Colonic mucosa (tissue), 4 donors: ENCODE results near the gene MINAR2. TPM values are rescaled to one million over a fixed set of nuclear protein-coding genes. Genes with fewer than 3 reads are reported as not detected.

ENCODE experiments used
- DNase-seq: peaks from one replicate; pipeline ENCODE4 v3.0.0-alpha.2; 2020
- H3K27ac ChIP-seq: fragments of 200-600 bp; one replicate; pipeline ENCODE4 v1.8.0; 2021
- H3K27me3 ChIP-seq: fragments of 200-600 bp; one replicate; pipeline ENCODE4 v1.8.0; 2021
- H3K36me3 ChIP-seq: fragments of 200-600 bp; one replicate; pipeline ENCODE4 v1.8.0; 2021
- H3K4me1 ChIP-seq: fragments of 200-600 bp; one replicate; pipeline ENCODE4 v1.8.0; 2021; ENCODE audit warnings: mild to moderate bottlenecking
- H3K4me3 ChIP-seq: fragments of 200-600 bp; one replicate; pipeline ENCODE4 v1.8.0; 2021
- H3K9ac ChIP-seq, 2 donors: one replicate each; pipeline ENCODE4 v1.7.0; 2013; ENCODE audit warnings: control low read depth in 2 of 2, low read depth in 2 of 2, low read length in 2 of 2
- H3K9me3 ChIP-seq: fragments of 200-600 bp; one replicate; pipeline ENCODE4 v1.8.0; 2021
- intact Hi-C: fragments of 100-400 bp; cut with DNase I; formaldehyde crosslinking; loops from one replicate; pipeline ENCODE4 v1.14.1; 2022
- total RNA-seq, 2 donors: library from RNA; stranded (reverse); fragmentation: NEBNext Ultra II Directional in 1 of 2; extraction: Animal tissue kit (Norgen Biotek cat#: 25700) in 1 of 2; gene quantifications; one replicate each; pipeline ENCODE4 v1.2.1, GENCODE V29; 2021
- TF ChIP-seq, protein P1 (sequence below): fragments of 200-600 bp; IDR thresholded peaks from one replicate; pipeline ENCODE4 v1.8.0; 2022; ENCODE audit warnings: antibody characterized with exemption, mild to moderate bottlenecking
- donor health status: healthy.
- donor health status: DM: no; HTN: no; CAD: no.
- donor health status: DM: no; HTN: no; CAD: no.

MINAR2 gene
- total RNA-seq, 2 donors from 2014 or later = not detected

DNA sequence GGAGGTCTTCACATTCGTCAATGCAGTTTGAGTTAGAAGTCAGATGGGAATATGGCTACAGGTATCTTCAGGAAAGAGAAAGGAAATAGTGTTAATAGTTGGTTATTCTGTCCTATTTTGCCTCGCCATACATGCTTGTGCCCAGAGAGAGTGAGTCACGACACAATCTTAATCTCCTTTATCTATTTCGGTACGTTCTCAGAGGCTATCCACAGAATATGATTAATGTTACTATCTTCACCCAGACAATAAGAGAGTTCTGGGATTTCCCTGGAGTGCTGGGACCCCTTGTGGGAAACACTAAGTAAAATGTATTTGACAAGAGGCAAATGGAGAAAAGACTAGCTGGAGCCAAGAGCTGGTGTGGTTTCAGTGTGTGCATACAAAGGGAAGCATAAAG is 25.5 kb downstream of the MINAR2 start:
- H3K36me3 ChIP-seq = no peaks in the 10 kb centered on the region
- DNase-seq = no peak
- H3K27me3 ChIP-seq = no peaks in the 10 kb centered on the region
- TF ChIP-seq, protein P1, sequence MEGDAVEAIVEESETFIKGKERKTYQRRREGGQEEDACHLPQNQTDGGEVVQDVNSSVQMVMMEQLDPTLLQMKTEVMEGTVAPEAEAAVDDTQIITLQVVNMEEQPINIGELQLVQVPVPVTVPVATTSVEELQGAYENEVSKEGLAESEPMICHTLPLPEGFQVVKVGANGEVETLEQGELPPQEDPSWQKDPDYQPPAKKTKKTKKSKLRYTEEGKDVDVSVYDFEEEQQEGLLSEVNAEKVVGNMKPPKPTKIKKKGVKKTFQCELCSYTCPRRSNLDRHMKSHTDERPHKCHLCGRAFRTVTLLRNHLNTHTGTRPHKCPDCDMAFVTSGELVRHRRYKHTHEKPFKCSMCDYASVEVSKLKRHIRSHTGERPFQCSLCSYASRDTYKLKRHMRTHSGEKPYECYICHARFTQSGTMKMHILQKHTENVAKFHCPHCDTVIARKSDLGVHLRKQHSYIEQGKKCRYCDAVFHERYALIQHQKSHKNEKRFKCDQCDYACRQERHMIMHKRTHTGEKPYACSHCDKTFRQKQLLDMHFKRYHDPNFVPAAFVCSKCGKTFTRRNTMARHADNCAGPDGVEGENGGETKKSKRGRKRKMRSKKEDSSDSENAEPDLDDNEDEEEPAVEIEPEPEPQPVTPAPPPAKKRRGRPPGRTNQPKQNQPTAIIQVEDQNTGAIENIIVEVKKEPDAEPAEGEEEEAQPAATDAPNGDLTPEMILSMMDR = no peak
- H3K27ac ChIP-seq = no peak overlapping the region
- no peak overlapping the region for H3K4me3 ChIP-seq
- H3K9ac ChIP-seq = no peak overlapping the region
- H3K9me3 ChIP-seq = no peaks in the 10 kb centered on the region
- no peaks in the 10 kb centered on the region for H3K4me1 ChIP-seq
- intact Hi-C loops = loop anchor here (2.0 to 5.0 kb wide), 2 partner anchors 79 to 866 kb away; no protein-coding TSS in a partner anchor

DNA sequence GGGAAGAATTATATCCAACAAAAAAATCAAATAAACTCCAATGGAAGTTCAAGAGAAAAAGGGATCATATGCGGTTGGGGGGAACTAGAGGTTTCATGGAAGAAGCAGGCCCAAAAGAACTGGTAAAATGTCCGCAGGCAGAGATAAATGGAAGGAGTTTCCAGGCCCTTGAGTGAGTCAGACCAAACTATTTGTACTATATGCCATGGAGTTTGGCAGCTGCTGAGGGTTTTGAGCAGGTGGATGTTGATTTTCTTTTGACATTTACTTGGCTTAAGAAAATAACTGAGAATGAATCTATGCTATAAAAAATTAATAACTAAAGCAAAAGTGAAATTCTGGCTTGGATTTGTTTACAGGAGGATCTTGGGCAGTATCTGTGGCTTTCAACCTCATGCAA is 33.7 kb downstream of the MINAR2 start:
- no peak overlapping the region for H3K4me3 ChIP-seq
- TF ChIP-seq, protein P1 = no peak
- H3K9ac ChIP-seq = no peak overlapping the region
- H3K27me3 ChIP-seq = no peaks in the 10 kb centered on the region
- H3K9me3 ChIP-seq = no peaks in the 10 kb centered on the region
- no peaks in the 10 kb centered on the region for H3K36me3 ChIP-seq
- no peaks in the 10 kb centered on the region for H3K4me1 ChIP-seq
- intact Hi-C loops = no loop called here
- no peak overlapping the region for H3K27ac ChIP-seq
- DNase-seq = no peak

DNA sequence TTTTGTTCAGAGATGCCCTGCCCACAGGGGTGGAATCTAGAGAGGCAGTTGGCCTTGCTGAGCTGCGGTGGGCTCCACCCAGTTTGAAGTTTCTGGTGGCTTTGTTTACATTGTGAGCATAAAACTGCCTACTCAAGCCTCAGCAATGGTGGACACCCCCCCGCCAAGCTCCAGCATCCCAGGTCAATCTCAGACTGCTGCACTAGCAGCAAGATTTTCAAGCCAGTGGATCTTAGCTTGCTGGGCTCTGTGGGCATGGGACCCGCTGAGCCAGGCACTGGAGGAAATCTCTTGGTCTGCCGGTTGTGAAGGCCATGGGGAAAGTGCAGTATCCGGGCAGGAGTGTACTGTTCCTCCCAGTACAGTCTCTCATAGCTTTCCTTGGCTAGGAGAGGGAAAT is 55.5 kb downstream of the MINAR2 start:
- DNase-seq = no peak
- no peaks in the 10 kb centered on the region for H3K27me3 ChIP-seq
- intact Hi-C loops = no loop called here
- H3K9ac ChIP-seq = no peak overlapping the region
- H3K4me1 ChIP-seq = no peaks in the 10 kb centered on the region
- TF ChIP-seq, protein P1 = no peak
- H3K36me3 ChIP-seq = no peaks in the 10 kb centered on the region
- H3K4me3 ChIP-seq = no peak overlapping the region
- H3K27ac ChIP-seq = no peak overlapping the region
- no peaks in the 10 kb centered on the region for H3K9me3 ChIP-seq

DNA sequence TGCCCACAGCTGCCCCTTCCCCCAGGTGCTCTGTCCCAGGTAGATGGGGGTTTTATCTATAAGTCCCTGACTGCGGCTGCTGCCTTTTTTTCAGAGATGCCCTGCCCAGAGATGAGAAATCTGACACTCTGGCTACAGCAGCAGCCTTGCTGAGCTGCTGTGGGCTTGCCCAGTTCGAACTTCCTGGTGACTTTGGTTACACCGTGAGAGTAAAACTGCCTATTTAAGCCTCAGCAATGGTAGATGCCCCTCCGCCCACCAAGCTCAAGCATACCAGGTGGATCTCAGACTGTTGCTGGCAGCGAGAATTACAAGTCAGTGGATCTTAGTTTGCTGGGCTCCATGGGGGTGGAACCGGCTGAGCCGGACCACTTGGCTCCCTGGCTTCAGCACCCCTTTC is 56.8 kb downstream of the MINAR2 start:
- no peaks in the 10 kb centered on the region for H3K9me3 ChIP-seq
- DNase-seq = no peak
- no peak overlapping the region for H3K27ac ChIP-seq
- no peaks in the 10 kb centered on the region for H3K27me3 ChIP-seq
- H3K36me3 ChIP-seq = no peaks in the 10 kb centered on the region
- intact Hi-C loops = no loop called here
- H3K4me3 ChIP-seq = no peak overlapping the region
- H3K9ac ChIP-seq = no peak overlapping the region
- TF ChIP-seq, protein P1 = no peak
- no peaks in the 10 kb centered on the region for H3K4me1 ChIP-seq

DNA sequence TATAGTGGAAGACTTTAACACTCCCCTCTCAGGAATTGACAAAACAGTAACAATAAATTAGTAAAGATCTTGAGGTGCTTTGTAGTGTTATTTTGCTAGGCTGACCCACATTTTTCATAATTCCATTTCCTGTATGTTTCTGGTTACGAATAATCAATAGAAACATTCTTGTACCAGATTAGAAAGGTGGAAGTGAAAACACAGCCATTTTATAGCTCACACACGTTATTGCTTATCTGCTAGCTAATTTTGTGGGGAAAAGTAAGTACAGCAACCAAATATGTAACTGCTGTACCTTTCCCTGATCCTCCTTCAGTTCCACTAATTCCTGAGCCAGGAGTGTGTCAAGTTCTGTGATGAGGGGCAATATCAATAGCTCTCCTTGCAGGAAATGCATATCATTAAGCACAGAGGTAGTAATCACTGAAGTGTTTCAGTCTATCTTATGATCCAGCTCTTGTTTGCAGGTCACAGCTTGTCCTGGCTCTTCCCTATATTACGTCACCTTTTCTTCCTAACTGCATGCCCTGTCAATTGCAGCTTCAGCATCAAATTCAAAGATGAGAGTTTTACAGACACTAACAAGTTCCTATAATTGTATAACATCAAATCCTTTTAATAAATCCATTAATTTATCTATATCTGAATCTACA is 59.4 kb downstream of the MINAR2 start:
- Histone ChIP-seq H3K4me3 (no peak overlapping the region), H3K27ac (no peak overlapping the region), H3K9me3 (no peaks in the 10 kb centered on the region), H3K27me3 (no peaks in the 10 kb centered on the region), H3K9ac (no peak overlapping the region), H3K4me1 (no peaks in the 10 kb centered on the region), H3K36me3 (no peaks in the 10 kb centered on the region)
- intact Hi-C loops = no loop called here
- DNase-seq = no peak
- TF ChIP-seq, protein P1 = no peak

Other genes starting within 250 kb of the MINAR2 start
- under 1 TPM; 0.42 to 0.99 TPM for gene CHSY3, start 156.4 kb downstream of the MINAR2 start, total RNA-seq